GM18520 (cell line): Measurements from ENCODE around the gene TLN1.

Source experiments
- ATAC-seq: cut with Tn5 transposase; IDR thresholded peaks from one replicate; pipeline ENCODE4 v1.9.1; 2021; ENCODE audit not compliant: unreplicated experiment

The TLN1 gene

GRCh38 chr9:35753466-35753865 lies 21.5 kb upstream of the TLN1 start:
- no peak for ATAC-seq

DNA sequence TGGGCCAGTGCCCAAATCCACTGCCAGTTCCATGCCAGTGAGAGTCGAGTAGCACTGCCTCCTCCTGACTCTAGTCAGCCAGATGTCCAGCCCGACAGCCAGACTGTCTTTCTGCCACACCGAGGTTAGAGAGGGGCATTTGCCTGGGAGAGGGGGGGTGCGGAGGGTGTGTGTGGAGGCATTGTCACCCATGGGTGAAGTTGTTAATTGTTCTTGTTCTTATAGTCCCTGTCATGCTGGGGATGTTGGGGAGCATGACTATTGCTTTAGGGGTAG lies 18.2 kb upstream of the TLN1 start:
- no peak for ATAC-seq

DNA sequence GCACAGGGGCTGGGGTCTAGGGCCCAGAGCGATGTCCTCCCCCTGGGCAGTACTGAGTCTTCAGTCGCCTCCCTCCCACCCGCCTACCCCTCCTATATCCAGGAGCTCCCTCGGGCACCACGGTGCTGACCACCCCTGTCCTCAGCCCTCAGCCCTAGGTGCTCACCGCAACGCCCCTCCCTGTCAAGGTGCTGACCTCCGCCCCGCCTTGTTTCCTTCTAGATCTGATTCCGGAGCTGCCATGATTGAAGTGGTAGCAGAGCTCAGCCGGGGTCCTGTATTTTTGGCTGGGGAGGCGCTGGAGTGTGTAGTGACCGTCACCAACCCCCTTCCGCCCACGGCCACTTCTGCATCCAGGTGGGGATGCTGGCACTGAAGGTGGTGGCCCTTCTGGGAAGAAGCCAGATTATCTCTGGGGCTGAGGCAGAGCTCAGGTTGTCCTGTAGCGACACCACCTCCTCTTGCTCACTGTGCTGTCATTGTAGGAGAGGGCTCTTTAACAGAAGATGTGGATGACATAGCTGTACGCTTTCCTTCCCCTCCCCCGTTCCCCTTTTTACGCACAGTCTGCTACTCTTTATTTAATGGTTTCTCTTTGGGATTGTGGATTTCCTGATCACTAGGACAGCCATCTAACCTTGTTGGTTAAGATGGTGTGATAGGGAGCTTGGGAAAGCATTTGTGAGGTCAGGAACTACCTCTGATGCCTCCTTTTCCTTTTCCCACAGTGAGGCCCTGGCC lies 17.7 kb upstream of the TLN1 start:
- peak; percentile 2 for ATAC-seq

DNA sequence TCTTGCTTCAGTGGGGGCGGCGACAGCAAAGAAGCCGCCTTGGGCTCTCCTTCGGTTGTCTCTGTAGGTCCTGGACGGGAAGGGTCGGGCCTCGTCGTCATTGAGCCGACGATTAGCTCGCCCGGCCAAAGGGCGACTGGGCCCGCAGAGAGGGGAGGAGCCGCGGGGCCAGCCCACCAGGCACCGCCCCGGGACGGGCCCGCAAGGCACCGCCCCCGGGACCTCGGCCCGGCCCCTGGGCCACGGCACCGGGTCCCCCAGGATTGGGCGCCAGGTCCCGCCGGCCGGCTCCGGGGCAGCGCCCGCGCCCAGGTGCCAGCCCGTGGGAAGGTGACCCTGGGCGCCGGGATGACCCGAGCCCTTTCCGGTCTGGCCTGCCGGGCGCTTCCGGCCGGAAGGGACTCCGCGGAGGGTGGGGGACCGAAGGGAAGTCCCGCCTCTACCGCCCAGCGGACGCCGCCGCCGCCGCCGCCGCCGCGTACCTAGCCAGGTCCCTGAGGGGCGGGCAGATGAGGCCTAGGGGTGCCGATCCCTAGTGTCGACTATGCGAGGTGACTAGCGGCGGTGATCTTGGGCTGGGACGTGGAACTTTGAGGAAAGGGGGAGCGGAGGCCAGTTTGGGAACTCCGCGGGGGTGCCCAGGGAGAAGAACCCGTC lies 17.0 kb upstream of the TLN1 start, which contains the start of the genes GBA2 and RGP1:
GBA2 (minus strand) TSS at position 371 of the 657 bp plus-strand sequence. CDS start 524 bp downstream, outside the sequence.
RGP1 (plus strand) TSS at position 430 of the 657 bp plus-strand sequence. CDS start 469 bp downstream, outside the sequence.
- peak; percentile 63 for ATAC-seq

- ATAC-seq = no peak
Observed at GRCh38 chr9:35748242-35748857, 16.4 kb upstream of the TLN1 start.

GRCh38 chr9:35746583-35746982 lies 14.6 kb upstream of the TLN1 start:
- ATAC-seq = no peak

DNA sequence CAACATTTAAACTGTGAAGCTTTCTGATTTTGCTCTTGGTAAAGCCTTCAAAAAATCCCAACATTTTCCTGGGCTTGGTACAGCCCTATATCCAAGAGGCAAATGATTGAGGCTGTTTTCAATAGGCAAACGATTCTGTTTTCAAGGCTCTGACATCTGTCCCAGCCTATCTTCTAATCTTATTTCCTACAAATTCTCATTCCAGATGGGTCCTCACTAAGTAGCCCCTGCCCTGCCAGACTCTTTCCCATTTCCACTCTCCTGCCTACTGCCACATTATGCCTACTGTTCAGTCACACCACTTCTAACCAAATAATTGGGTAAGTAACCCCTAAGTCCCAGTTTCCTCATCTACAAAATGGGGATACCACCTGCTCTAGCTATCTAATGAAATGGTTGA lies 13.6 kb upstream of the TLN1 start:
- ATAC-seq = no peak

GRCh38 chr9:35743880-35744518 lies 12.0 kb upstream of the TLN1 start:
- ATAC-seq = no peak

DNA sequence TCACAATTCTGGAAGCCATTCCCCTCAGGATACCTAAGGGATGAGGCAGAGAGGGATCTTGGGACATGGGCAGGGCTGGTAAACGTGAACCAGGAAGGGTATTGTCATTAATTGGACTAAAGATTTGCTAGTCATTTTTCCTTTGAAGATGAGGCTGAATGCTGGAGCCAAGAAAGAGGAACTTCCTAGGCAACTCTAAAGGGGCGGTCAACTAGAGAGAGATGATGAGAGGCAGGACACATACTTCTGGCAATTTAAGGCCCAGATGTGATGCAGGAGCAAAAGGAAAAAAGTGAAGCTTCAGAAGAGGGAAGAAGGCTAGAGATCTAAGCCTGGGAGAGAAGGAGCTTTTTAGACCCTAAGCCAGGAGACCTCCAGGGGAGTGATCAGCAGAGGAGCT lies 11.5 kb upstream of the TLN1 start:
- ATAC-seq = no peak

DNA sequence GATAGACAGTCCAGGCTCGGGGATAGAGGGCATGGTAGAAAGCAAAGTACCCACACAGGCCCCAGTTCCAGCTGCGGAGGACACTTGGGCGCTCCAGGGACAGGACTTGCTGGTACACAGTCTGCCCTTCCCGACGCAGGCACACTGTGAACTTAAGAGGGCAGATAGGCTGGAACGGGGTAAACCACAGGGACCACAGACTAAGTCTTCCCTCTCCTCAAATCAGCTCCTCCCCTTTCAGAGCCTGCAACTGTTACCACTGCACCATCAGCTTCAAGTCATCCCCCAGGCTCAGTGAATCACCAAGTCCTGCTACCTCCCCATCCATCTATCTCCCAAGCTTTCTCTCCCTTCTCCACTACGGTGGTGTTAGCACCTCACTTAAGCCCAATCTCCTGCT lies 9.7 kb upstream of the TLN1 start:
- no peak for ATAC-seq

DNA sequence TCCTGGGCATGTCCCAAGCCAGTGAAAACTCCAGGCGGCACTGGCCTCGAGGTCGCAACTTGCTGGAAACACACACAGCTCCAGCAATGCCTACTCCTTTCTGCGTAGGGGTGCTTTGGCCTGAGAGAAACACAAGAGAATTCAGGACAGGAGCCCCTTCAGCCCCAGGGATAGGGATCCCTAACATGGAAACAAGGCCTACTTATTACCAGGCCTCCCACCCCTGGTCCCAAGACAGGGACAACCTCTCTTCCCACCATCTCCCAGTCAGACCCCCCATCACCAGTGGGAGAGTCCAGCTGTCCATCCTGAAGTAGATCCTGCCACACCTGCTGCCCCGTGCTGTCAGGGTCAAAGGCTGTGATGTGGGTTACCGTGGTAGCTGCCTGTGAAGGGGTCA lies 8.2 kb upstream of the TLN1 start:
- no peak for ATAC-seq

GRCh38 chr9:35738924-35739323 lies 6.9 kb upstream of the TLN1 start:
- ATAC-seq = no peak

- ATAC-seq = no peak
Observed at GRCh38 chr9:35738186-35738585, 6.2 kb upstream of the TLN1 start.

DNA sequence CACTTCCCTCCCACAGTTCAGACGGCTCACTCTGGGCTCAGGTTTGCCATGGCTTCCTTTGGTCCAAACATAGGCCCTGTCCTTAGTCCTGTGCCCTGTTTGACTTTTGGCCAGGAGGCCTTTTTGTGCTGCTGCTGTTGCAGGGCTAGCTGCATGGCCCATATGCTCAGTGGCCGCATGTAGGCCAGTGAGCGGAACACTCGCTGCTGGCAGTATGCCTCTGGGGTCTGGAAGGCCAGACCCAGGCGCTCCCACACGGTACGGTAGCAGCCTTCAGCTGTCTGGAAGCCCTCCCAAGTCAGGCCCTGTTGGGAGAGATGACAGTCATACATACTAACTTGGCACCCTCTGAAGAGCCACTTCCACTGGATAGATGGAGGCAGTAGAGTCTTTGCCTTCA lies 5.1 kb upstream of the TLN1 start:
- no peak for ATAC-seq

- no peak for ATAC-seq
Observed at GRCh38 chr9:35736201-35736633, 4.2 kb upstream of the TLN1 start.

DNA sequence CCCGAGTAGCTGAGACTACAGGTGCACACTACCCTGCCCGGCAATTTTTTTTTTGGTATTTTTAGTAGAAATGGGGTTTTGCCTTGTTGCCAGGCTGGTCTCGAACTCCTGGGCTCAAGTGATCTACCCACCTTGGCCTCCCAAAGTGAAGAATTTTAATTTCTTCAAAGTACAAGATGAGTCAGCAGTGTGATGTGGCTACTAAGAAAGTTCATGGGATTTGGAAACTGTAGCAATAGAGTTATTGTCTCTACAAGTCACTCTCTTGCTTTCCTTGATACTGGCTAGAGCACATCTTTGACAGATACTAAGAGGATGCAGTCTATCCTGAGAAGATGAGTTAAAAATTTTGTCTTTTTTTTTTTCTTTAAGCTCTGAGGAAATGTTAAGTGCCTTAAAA lies 2.1 kb upstream of the TLN1 start:
- ATAC-seq = no peak

DNA sequence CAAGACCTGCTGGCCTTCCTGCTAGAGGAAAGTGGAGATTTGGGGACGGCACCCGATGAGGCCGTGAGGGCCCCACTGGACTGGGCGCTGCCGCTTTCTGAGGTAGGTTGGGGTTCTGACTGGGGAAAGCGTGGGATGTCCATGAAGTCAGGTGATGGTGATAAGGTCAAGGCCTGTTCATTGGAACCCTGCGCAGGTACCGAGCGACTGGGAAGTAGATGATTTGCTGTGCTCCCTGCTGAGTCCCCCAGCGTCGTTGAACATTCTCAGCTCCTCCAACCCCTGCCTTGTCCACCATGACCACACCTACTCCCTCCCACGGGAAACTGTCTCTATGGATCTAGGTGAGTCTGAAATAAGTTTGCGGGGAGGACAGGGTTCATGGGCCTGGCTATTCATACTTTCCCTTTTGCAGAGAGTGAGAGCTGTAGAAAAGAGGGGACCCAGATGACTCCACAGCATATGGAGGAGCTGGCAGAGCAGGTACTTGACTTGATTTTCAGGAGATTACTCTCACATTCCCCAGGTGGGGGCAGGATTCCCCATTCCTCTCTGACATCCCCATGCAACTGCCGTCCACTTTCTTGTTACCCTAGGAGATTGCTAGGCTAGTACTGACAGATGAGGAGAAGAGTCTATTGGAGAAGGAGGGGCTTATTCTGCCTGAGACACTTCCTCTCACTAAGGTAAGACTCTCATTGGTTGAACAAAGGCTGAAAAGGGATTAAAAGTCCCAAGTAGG lies 976 bp upstream of the TLN1 start:
- no peak for ATAC-seq

- ATAC-seq = no peak
Observed at GRCh38 chr9:35731415-35732184, 395 bp downstream of the TLN1 start.

GRCh38 chr9:35730486-35730854 lies 1.5 kb downstream of the TLN1 start:
- ATAC-seq = no peak

DNA sequence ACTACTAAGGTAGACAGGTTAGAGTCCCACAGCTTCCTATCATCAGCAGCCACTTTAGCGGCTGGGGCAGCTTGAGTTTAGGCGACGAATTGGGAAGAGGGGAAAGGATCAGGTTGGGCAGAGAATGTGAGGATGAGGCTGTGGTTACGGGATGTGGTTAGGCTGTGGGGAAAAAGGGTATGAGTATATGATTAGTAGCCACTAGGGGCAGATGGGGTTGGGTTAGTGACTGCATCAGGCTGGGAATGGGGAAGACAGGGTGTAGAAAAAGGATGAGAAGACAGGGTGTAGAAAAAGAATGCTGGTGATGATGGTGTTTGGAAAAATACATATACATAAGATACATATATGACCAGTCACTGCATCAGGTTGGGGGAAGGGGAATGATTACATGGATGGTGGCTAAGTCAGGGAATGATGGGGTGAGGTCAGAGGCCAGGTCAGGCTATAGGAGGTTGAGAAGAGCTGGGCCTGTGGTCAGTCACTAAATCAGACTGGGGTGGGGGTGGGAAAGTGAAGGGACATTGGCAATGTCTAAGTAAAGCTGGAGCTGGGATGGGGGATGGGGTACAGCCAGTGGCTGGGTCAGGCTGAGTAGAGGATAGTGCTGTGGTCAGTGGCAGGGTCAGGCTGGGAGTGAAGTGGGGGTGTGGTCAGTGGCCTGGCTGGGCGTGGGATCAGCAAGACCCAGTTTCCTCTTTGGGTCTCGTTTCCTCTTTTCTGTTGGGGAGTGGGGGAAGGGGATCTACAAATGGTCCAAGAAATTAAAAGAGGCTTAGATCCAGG lies 2.1 kb downstream of the TLN1 start:
- no peak for ATAC-seq
